Kidney (tissue), 14 donors: ENCODE results near the gene THOC7. TPM values are rescaled to one million over a fixed set of nuclear protein-coding genes. Genes with fewer than 3 reads are reported as not detected.

Source experiments
- DNase-seq, 5 donors: peaks; one replicate each; pipeline ENCODE4 v3.0.0-alpha.2; 2013 to 2020
- FAIRE-seq: peaks from 2 replicates; lab custom pipeline; 2012; peaks lifted over from hg19 to GRCh38; lab: Jason Lieb, UNC
- H3K27ac ChIP-seq, 2 donors: one replicate each; pipeline ENCODE4 v1.7.0; 2013; ENCODE audit warnings: low read depth in 2 of 2, low read length in 2 of 2, inconsistent platforms in 1 of 2
- H3K27me3 ChIP-seq: one replicate; pipeline ENCODE4 v1.7.1; 2013; ENCODE audit warnings: low read length, inconsistent platforms; ENCODE audit not compliant: control insufficient read depth, insufficient read depth
- H3K36me3 ChIP-seq, 3 donors: one replicate each; pipeline versions ENCODE4 v1.7.0 to v1.7.1; 2013; ENCODE audit warnings: low read length in 3 of 3, control low read depth in 1 of 3, inconsistent platforms in 1 of 3; ENCODE audit not compliant: insufficient read depth in 3 of 3, control insufficient read depth in 2 of 3
- H3K4me1 ChIP-seq, 3 donors: one replicate each; pipeline versions ENCODE4 v1.7.0 to v1.7.1; 2013; ENCODE audit warnings: low read length in 3 of 3, inconsistent platforms in 1 of 3, low read depth in 1 of 3; ENCODE audit not compliant: control insufficient read depth in 2 of 3, insufficient read depth in 2 of 3
- H3K4me3 ChIP-seq, 3 donors: one replicate each; pipeline versions ENCODE4 v1.7.0 to v1.8.1; 2013; ENCODE audit warnings: low read length in 3 of 3, control low read depth in 1 of 3, inconsistent platforms in 1 of 3
- H3K9ac ChIP-seq, 3 donors: one replicate each; pipeline versions ENCODE4 v1.7.0 to v1.7.1; 2013; ENCODE audit warnings: low read length in 3 of 3, control low read depth in 1 of 3, inconsistent platforms in 1 of 3
- H3K9me3 ChIP-seq, 3 donors: one replicate each; pipeline versions ENCODE4 v1.7.0 to v1.7.1; 2013; ENCODE audit warnings: low read length in 3 of 3, control low read depth in 1 of 3, inconsistent platforms in 1 of 3; ENCODE audit not compliant: control insufficient read depth in 2 of 3, insufficient read depth in 1 of 3
- intact Hi-C: fragments of 100-400 bp; cut with DNase I; formaldehyde crosslinking; loops from one replicate; pipeline ENCODE4 v1.11.1; 2022
- polyA plus RNA-seq: library from polyadenylated mRNA; stranded (reverse); fragments of 350-450 nt; fragmentation: Illumina TruSeq; extraction: RNeasy Lipid Tissue Mini Kit (QIAGEN cat#74804); gene quantifications from one replicate; pipeline ENCODE4 v1.2.3, GENCODE V29; 2014; ENCODE audit warnings: low read depth, low replicate concordance; ENCODE audit not compliant: insufficient read depth
- total RNA-seq: library from RNA; stranded (reverse); fragmentation: NEBNext Ultra II Directional; extraction: Animal tissue kit (Norgen Biotek cat#: 25700); gene quantifications from one replicate; pipeline ENCODE4 v1.2.1, GENCODE V29; 2021
- TF ChIP-seq, protein P1 (sequence below): IDR thresholded peaks from 3 replicates; pipeline ENCODE4 v1.5.1; 2012; ENCODE audit warnings: mild to moderate bottlenecking, moderate library complexity, borderline replicate concordance; ENCODE audit not compliant: insufficient read depth; ENCODE audit errors: extremely low read depth
- donor health status: control.
- donor health status: control.
- donor health status: control.
- donor health status: control.
- donor health status: control.
- donor health status: DM: yes; HTN: yes; CAD: no.
- donor health status: Normal renal cell carcinoma (clear cell type).

Gene THOC7
- total and polyA plus RNA-seq, 2 donors from 2014 or later, result 55.2 to 99.5 TPM

DNA sequence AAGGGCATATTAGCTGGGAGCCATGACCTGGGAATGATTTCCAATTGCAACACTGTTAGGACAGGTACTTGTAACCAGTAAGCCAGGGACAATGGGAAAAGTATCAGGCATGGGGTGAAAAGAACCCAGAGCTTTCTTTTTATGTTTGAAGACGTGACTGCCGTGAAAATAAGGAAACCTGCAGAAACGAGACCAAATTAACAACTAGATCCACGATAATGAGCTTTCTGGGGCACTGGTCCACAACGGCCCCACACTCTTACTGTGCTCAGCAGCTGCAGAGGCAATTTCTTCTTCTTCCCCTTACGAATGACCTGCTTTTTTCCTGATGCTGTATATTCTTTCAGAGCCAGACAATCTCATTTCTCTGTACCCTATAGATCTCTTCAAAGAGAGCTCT, 33.1 kb downstream of the THOC7 start:
- DNase-seq, result no peak
- H3K4me3 ChIP-seq, result no peak overlapping the region
- H3K27ac ChIP-seq, result no peak overlapping the region
- H3K4me1 ChIP-seq, result no peaks in the 10 kb centered on the region
- intact Hi-C loops, result no loop called here
- FAIRE-seq, result no peak
- H3K36me3 ChIP-seq, result peaks cover 0 to 16% (median 14%) of the 10 kb centered on the region in 3 donors
- H3K9ac ChIP-seq, result no peak overlapping the region
- H3K9me3 ChIP-seq, result no peaks in the 10 kb centered on the region
- TF ChIP-seq, protein P1, sequence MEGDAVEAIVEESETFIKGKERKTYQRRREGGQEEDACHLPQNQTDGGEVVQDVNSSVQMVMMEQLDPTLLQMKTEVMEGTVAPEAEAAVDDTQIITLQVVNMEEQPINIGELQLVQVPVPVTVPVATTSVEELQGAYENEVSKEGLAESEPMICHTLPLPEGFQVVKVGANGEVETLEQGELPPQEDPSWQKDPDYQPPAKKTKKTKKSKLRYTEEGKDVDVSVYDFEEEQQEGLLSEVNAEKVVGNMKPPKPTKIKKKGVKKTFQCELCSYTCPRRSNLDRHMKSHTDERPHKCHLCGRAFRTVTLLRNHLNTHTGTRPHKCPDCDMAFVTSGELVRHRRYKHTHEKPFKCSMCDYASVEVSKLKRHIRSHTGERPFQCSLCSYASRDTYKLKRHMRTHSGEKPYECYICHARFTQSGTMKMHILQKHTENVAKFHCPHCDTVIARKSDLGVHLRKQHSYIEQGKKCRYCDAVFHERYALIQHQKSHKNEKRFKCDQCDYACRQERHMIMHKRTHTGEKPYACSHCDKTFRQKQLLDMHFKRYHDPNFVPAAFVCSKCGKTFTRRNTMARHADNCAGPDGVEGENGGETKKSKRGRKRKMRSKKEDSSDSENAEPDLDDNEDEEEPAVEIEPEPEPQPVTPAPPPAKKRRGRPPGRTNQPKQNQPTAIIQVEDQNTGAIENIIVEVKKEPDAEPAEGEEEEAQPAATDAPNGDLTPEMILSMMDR, result no peak
- H3K27me3 ChIP-seq, result no peaks in the 10 kb centered on the region

DNA sequence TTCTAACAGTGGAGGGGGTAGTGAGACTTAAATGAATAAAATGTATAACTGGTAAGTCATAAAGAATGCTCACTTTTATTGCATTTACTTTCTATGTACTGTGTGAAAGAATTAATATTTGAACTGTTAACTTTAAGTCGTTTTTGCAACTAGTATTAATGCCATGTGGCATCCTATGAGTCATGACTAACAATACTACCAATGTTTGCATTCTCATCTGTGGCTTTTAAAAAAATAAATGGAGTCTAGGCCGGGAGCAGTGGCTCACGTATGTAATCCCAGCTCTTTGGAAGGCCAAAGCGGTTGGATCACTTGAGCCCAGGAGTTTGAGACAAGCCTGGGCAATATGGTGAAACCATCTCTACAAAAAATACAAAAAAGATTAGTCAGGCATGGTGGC, 39.3 kb downstream of the THOC7 start:
- H3K27ac ChIP-seq, result no peak overlapping the region
- no peak overlapping the region for H3K9ac ChIP-seq
- FAIRE-seq, result no peak
- H3K9me3 ChIP-seq, result no peaks in the 10 kb centered on the region
- no peak overlapping the region for H3K4me3 ChIP-seq
- DNase-seq, result no peak
- intact Hi-C loops, result no loop called here
- H3K4me1 ChIP-seq, result no peaks in the 10 kb centered on the region
- peaks cover 0 to 2% (median 0%) of the 10 kb centered on the region in 3 donors for H3K36me3 ChIP-seq
- no peaks in the 10 kb centered on the region for H3K27me3 ChIP-seq
- TF ChIP-seq, protein P1, result no peak

DNA sequence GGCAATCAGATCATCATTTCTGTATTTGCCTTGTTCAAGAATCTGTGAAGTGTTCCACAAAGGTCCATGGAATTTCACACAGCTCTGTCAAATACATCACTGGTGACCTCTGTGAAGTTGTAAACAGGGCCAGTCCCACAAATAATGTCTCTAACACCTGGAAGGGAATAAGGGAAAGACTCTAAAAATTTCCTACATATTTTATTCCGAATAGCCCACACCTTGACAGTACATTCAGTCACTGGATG, 44.5 kb downstream of the THOC7 start, which contains the start of gene C3orf49:
TSS of gene C3orf49 (plus strand) at position 149 of the 248 bp plus-strand sequence. CDS start 173 bp downstream, outside the sequence.
- no peak within 1 kb of the TSS for H3K27ac ChIP-seq
- no peak for DNase-seq
- intact Hi-C loops, result loop anchor here (5.0 kb wide), 1 partner anchor 467 kb away; no protein-coding TSS in a partner anchor
- no peaks in the 10 kb centered on the region for H3K9me3 ChIP-seq
- FAIRE-seq, result no peak
- peak within 1 kb of the TSS in 1 of 3 donors; percentile 13 for H3K4me3 ChIP-seq
- TF ChIP-seq, protein P1, result no peak
- no peaks in the 10 kb centered on the region for H3K27me3 ChIP-seq
- H3K4me1 ChIP-seq, result no peaks in the 10 kb centered on the region
- H3K36me3 ChIP-seq, result no peaks in the 10 kb centered on the region
- no peak within 1 kb of the TSS for H3K9ac ChIP-seq
